Measurements from ENCODE around the gene EXOC1L. TPM values are rescaled to one million over a fixed set of nuclear protein-coding genes. Genes with fewer than 3 reads are reported as not detected.

Gene EXOC1L
- total RNA-seq, 2 experiments from 2014 or later: not detected

DNA sequence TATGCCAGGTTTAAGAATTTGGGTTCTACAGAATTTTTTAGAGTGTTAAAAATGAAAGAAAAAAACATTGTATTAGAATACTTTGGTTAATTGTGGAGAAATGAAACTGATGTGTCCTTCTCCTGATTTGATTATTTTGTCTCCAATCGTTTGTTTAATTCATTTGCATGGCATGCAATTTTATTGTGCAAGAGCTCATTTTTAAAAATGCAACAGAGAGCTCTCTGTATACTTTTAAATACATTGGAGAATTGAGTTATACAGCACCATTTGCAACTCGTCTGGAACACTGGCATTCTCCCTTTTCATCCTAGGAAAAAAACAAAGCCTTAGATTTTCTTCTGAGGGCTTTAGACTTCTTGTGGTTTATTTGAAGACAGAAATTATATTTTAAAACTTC, 689 bp downstream of the EXOC1L start:
- Mint-ChIP-seq H3K9me3 (no peaks in the 10 kb centered on the region), H3K4me3 (no peak overlapping the region), H3K36me3 (ENCODE audit: low read depth) (no peaks in the 10 kb centered on the region), H3K27me3 (peaks cover 24% of the 10 kb centered on the region), H3K4me1 (ENCODE audit: low read depth) (peaks cover 7% of the 10 kb centered on the region), H3K27ac (no peak overlapping the region)
- ATAC-seq: no peak
- TF ChIP-seq, protein P1, sequence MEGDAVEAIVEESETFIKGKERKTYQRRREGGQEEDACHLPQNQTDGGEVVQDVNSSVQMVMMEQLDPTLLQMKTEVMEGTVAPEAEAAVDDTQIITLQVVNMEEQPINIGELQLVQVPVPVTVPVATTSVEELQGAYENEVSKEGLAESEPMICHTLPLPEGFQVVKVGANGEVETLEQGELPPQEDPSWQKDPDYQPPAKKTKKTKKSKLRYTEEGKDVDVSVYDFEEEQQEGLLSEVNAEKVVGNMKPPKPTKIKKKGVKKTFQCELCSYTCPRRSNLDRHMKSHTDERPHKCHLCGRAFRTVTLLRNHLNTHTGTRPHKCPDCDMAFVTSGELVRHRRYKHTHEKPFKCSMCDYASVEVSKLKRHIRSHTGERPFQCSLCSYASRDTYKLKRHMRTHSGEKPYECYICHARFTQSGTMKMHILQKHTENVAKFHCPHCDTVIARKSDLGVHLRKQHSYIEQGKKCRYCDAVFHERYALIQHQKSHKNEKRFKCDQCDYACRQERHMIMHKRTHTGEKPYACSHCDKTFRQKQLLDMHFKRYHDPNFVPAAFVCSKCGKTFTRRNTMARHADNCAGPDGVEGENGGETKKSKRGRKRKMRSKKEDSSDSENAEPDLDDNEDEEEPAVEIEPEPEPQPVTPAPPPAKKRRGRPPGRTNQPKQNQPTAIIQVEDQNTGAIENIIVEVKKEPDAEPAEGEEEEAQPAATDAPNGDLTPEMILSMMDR (IDR thresholded peaks at IDR 0.05): no peak
- CTCF ChIA-PET: no interaction called here
- POLR2A ChIA-PET: no interaction called here
- intact Hi-C loops (cut with micrococcal nuclease): no loop called here
- DNase-seq: no peak

DNA sequence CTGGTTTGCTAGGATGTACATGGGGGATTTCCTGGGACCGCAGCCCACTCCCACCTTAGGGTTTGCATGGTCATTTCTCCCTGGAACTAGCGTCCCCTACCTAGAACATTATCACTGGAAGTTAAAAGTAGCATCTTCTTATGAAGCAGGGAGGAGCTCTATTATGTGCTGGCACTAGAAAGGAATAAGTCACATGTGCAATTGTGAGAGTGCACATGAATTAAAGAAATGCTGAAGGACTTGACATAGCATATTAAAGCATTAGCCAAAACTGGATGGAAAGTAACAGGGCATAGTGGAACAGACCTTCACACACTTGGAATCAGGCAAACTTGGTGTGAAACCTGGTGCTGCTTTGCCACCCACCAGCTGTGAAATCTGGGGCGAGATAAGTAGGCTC, 2.7 kb downstream of the EXOC1L start:
- Mint-ChIP-seq H3K27me3 (peaks cover 23% of the 10 kb centered on the region), H3K4me1 (ENCODE audit: low read depth) (peaks cover 7% of the 10 kb centered on the region), H3K4me3 (no peak overlapping the region), H3K27ac (no peak overlapping the region), H3K36me3 (ENCODE audit: low read depth) (no peaks in the 10 kb centered on the region), H3K9me3 (no peaks in the 10 kb centered on the region)
- ChIA-PET POLR2A (no interaction called here), CTCF (interaction anchor here (1.0 kb wide), 1 partner anchor 20 kb away, joined by 3 read pairs; no protein-coding TSS in a partner anchor)
- DNase-seq (no peak), ATAC-seq (no peak)
- intact Hi-C loops (cut with micrococcal nuclease): no loop called here
- TF ChIP-seq, protein P1 (IDR thresholded peaks at IDR 0.05): no peak

DNA sequence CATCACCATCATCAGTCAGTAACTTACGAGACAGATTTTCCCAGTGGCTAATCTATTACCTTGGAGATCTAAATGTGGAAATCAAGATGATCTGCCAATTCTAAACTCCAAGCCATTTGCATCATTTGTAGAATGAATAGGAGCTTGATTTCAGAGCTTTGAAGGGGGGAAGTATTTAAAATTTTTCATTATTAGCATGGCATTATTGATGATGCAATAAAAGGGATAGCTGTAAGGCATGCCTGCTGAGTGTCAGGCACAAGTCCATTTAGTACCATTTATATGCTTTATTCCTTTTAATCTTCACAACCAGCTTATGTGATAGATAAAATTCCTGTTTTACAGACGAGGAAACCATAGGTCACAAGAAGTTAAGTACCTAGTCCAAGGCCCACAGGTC, 5.3 kb downstream of the EXOC1L start:
- Mint-ChIP-seq H3K4me1 (ENCODE audit: low read depth) (peaks cover 2% of the 10 kb centered on the region), H3K4me3 (no peak overlapping the region), H3K27ac (no peak overlapping the region), H3K27me3 (peaks cover 20% of the 10 kb centered on the region), H3K9me3 (no peaks in the 10 kb centered on the region), H3K36me3 (ENCODE audit: low read depth) (no peaks in the 10 kb centered on the region)
- no peak for DNase-seq
- TF ChIP-seq, protein P1 (IDR thresholded peaks at IDR 0.05): no peak
- ChIA-PET POLR2A (no interaction called here), CTCF (interaction anchor here (1.1 kb wide), 1 partner anchor 42 kb away, joined by 3 read pairs; no protein-coding TSS in a partner anchor)
- intact Hi-C loops (cut with micrococcal nuclease): no loop called here
- no peak for ATAC-seq

DNA sequence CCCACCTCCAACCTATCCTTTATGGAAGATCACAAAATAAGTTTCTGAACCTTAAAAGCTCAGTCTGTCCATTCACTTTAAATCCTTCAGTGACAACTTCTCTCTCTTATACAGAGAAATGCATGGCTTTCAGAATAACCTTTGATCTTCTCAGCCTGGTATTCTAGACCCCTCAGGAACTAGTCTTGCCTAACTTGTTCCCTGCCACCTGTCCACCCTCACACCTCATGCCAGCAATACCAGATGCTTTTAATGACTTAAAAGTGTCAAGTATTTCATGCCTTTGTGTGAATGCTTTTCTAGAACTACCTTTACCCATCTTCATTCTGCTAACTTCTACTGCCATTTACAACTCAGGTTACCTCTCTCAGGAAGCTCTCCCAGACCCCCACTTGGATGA, 7.4 kb downstream of the EXOC1L start:
- POLR2A ChIA-PET: no interaction called here

GRCh38 chr4:55827582-55827981, 8.0 kb downstream of the EXOC1L start:
- no peaks in the 10 kb centered on the region for H3K4me1 Mint-ChIP-seq (ENCODE audit: low read depth)
- CTCF ChIA-PET: interaction anchor here (1.0 kb wide), 1 partner anchor 10 kb away, joined by 4 read pairs; no protein-coding TSS in a partner anchor
- POLR2A ChIA-PET: no interaction called here
- H3K36me3 Mint-ChIP-seq (ENCODE audit: low read depth): no peaks in the 10 kb centered on the region
- ATAC-seq (no peak), DNase-seq (no peak)
- TF ChIP-seq, protein P1 (IDR thresholded peaks at IDR 0.05): no peak
- H3K27me3 Mint-ChIP-seq: peaks cover 14% of the 10 kb centered on the region
- no peaks in the 10 kb centered on the region for H3K9me3 Mint-ChIP-seq
- intact Hi-C loops (cut with micrococcal nuclease): no loop called here
- H3K27ac Mint-ChIP-seq: no peak overlapping the region
- H3K4me3 Mint-ChIP-seq: no peak overlapping the region

More for the DNA sequence above, 7.4 kb downstream of the EXOC1L start:
- Mint-ChIP-seq H3K4me1 (ENCODE audit: low read depth) (no peaks in the 10 kb centered on the region), H3K36me3 (ENCODE audit: low read depth) (no peaks in the 10 kb centered on the region), H3K27me3 (peaks cover 19% of the 10 kb centered on the region), H3K27ac (no peak overlapping the region), H3K4me3 (no peak overlapping the region), H3K9me3 (no peaks in the 10 kb centered on the region)
- CTCF ChIA-PET: interaction anchor here (1.0 kb wide), 1 partner anchor 10 kb away, joined by 4 read pairs; no protein-coding TSS in a partner anchor
- no peak for ATAC-seq
- TF ChIP-seq, protein P1 (IDR thresholded peaks at IDR 0.05): no peak
- DNase-seq: no peak
- intact Hi-C loops (cut with micrococcal nuclease): no loop called here

Measured in activated CD8-positive, alpha-beta T cell treated with anti-CD3 and anti-CD28 coated beads for 36 hours (primary cell).